ENCODE results near the gene MAGEA9B.
"Not testable (repeated sequence)": the region's sequence is repeated elsewhere in the genome, so short reads cannot be mapped to it uniquely, and the experiment has no call there.

GRCh38 chrX:149533999-149534398 is 53.3 kb downstream of the MAGEA9B start:
- not testable (repeated sequence) for TF ChIP-seq POLR2AphosphoS5, CTCF (IDR thresholded peaks at IDR 0.05)
